Lower lobe of right lung (tissue), 2 donors: ENCODE data around the gene CCDC141. TPM values are rescaled to one million over a fixed set of nuclear protein-coding genes. Genes with fewer than 3 reads are reported as not detected.

ENCODE experiments used
- ATAC-seq, 2 donors: fragments of 200-7000 bp; cut with Tn5 transposase; one replicate each; pipeline ENCODE4 v1.9.1; 2020 to 2022; ENCODE audit warnings: mild to moderate bottlenecking in 2 of 2, moderate library complexity in 2 of 2
- DNase-seq: peaks from one replicate; pipeline ENCODE4 v3.0.0-alpha.2; 2020
- H3K27ac ChIP-seq: fragments of 200-600 bp; one replicate; pipeline ENCODE4 v1.8.0; 2022
- H3K27me3 ChIP-seq: fragments of 200-600 bp; one replicate; pipeline ENCODE4 v1.8.0; 2022; ENCODE audit warnings: low read depth
- H3K36me3 ChIP-seq: fragments of 200-600 bp; one replicate; pipeline ENCODE4 v1.8.0; 2022; ENCODE audit warnings: mild to moderate bottlenecking
- H3K4me1 ChIP-seq: fragments of 200-600 bp; one replicate; pipeline ENCODE4 v1.8.0; 2022
- H3K4me3 ChIP-seq: fragments of 200-600 bp; one replicate; pipeline ENCODE4 v1.8.0; 2022; ENCODE audit warnings: mild to moderate bottlenecking
- H3K9me3 ChIP-seq: fragments of 200-600 bp; one replicate; pipeline ENCODE4 v1.8.0; 2022
- CTCF ChIP-seq: fragments of 200-600 bp; IDR thresholded peaks from one replicate; pipeline ENCODE4 v1.8.0; 2022; ENCODE audit warnings: antibody characterized with exemption, mild to moderate bottlenecking
- intact Hi-C: fragments of 100-400 bp; cut with DNase I; formaldehyde crosslinking; loops from one replicate; pipeline ENCODE4 v1.11.0; 2022
- total RNA-seq: library from RNA; stranded (reverse); fragmentation: NEBNext Ultra II Directional; extraction: Animal tissue kit (Norgen Biotek cat#: 25700); gene quantifications from one replicate; pipeline ENCODE4 v1.2.1, GENCODE V29; 2021
- donor health status: DM: no; HTN: yes; CAD: no; lungs with severe emphysema.

The CCDC141 gene
- total RNA-seq, 1 donor from 2014 or later, result 40.5 TPM

- no peak for DNase-seq
- Histone ChIP-seq H3K4me3 (no peak overlapping the region), H3K27ac (no peak overlapping the region), H3K36me3 (no peaks in the 10 kb centered on the region), H3K27me3 (no peaks in the 10 kb centered on the region), H3K9me3 (no peaks in the 10 kb centered on the region), H3K4me1 (no peaks in the 10 kb centered on the region)
- ATAC-seq, result no peak
- intact Hi-C loops, result no loop called here
- no peak for TF ChIP-seq CTCF
These were observed 95.9 kb downstream of the CCDC141 start for GRCh38 chr2:178954049-178954448.

GRCh38 chr2:178951266-178952006 is 98.5 kb downstream of the CCDC141 start:
- Histone ChIP-seq H3K4me1 (no peaks in the 10 kb centered on the region), H3K36me3 (no peaks in the 10 kb centered on the region), H3K9me3 (no peaks in the 10 kb centered on the region), H3K4me3 (no peak overlapping the region), H3K27ac (no peak overlapping the region), H3K27me3 (no peaks in the 10 kb centered on the region)
- ATAC-seq (no peak), DNase-seq (no peak)
- TF ChIP-seq CTCF, result no peak
- intact Hi-C loops, result no loop called here

- no peak for TF ChIP-seq CTCF
- Histone ChIP-seq H3K36me3 (no peaks in the 10 kb centered on the region), H3K4me3 (no peak overlapping the region), H3K4me1 (no peaks in the 10 kb centered on the region), H3K27me3 (no peaks in the 10 kb centered on the region), H3K27ac (no peak overlapping the region), H3K9me3 (no peaks in the 10 kb centered on the region)
- DNase-seq (no peak), ATAC-seq (no peak)
- intact Hi-C loops, result no loop called here
These were observed 100.4 kb downstream of the CCDC141 start for GRCh38 chr2:178949584-178949983.

GRCh38 chr2:178949151-178949550 is 100.8 kb downstream of the CCDC141 start:
- DNase-seq, result no peak
- ATAC-seq, result no peak
- H3K27me3 ChIP-seq, result no peaks in the 10 kb centered on the region
- no peaks in the 10 kb centered on the region for H3K9me3 ChIP-seq
- no peak overlapping the region for H3K4me3 ChIP-seq
- no peak overlapping the region for H3K27ac ChIP-seq
- H3K36me3 ChIP-seq, result no peaks in the 10 kb centered on the region
- intact Hi-C loops, result no loop called here
- no peak for TF ChIP-seq CTCF
- H3K4me1 ChIP-seq, result no peaks in the 10 kb centered on the region

GRCh38 chr2:178947006-178947405 is 102.9 kb downstream of the CCDC141 start:
- ATAC-seq, result no peak
- no peaks in the 10 kb centered on the region for H3K27me3 ChIP-seq

More at GRCh38 chr2:178947006-178947405, 102.9 kb downstream of the CCDC141 start:
- intact Hi-C loops, result no loop called here
- no peak for TF ChIP-seq CTCF
- no peak overlapping the region for H3K4me3 ChIP-seq
- no peak for DNase-seq
- no peaks in the 10 kb centered on the region for H3K4me1 ChIP-seq
- no peak overlapping the region for H3K27ac ChIP-seq
- H3K9me3 ChIP-seq, result no peaks in the 10 kb centered on the region
- no peaks in the 10 kb centered on the region for H3K36me3 ChIP-seq
